ENCODE measurements around the gene ATXN3.
"Not testable (repeated sequence)": the region's sequence is repeated elsewhere in the genome, so short reads cannot be mapped to it uniquely, and the experiment has no call there.

ATXN3 gene

GRCh38 chr14:92093320-92093719 is 13.1 kb downstream of the ATXN3 start:
- WGBS (ENCODE audit: insufficient coverage), result 67% methylated on average over 1 of the region's 1 CpG
- Histone ChIP-seq H3K36me3 (ENCODE audit: control insufficient read depth in 4 of 4, insufficient read depth in 4 of 4, low read length in 3 of 4) (peaks cover 11 to 51% (median 22%) of the 10 kb centered on the region in 4 experiments), H3K9me3 (ENCODE audit: control extremely low read depth in 1 of 5, control insufficient read depth in 4 of 5, insufficient read depth in 2 of 5, low read depth in 1 of 5, low read length in 4 of 5) (no peaks in the 10 kb centered on the region), H3K27ac (ENCODE audit: insufficient read depth in 1 of 2, low read depth in 1 of 2, low read length in 2 of 2, poor library complexity in 1 of 2, severe bottlenecking in 2 of 2) (no peak overlapping the region), H3K4me3 (ENCODE audit: control insufficient read depth in 1 of 7, extremely low read depth in 1 of 7, insufficient read depth in 4 of 7, low read depth in 2 of 7, low read length in 6 of 7) (no peak overlapping the region), H3K4me1 (ENCODE audit: control extremely low read depth in 1 of 4, control insufficient read depth in 4 of 4, insufficient read depth in 4 of 4, low read length in 3 of 4) (no peaks in the 10 kb centered on the region), H3K27me3 (replicated peaks in 2 of 5; ENCODE audit: control insufficient read depth in 4 of 5, insufficient read depth in 5 of 5, low read length in 4 of 5) (no peaks in the 10 kb centered on the region)
- ChIA-PET POLR2A (interaction anchor here (0.6 kb wide), 1 partner anchor 12 kb away, joined by 6 read pairs; no protein-coding TSS in a partner anchor), CTCF (interaction anchor here (0.8 kb wide), 1 partner anchor 13 kb away, joined by 3 read pairs; the partner anchor contains the start of gene ATXN3)
- peak in 1 of 3 donors; percentile 14 for DNase-seq

GRCh38 chr14:92088494-92088893 is 17.9 kb downstream of the ATXN3 start:
- POLR2A ChIA-PET, result interaction anchor here (0.6 kb wide), 2 partner anchors 33 to 150 kb away, joined by 5 read pairs; no protein-coding TSS in a partner anchor
- DNase-seq, result no peak
- WGBS (ENCODE audit: insufficient coverage), result 100% methylated on average over 3 of the region's 5 CpGs
- Histone ChIP-seq H3K4me1 (ENCODE audit: control extremely low read depth in 1 of 4, control insufficient read depth in 4 of 4, insufficient read depth in 4 of 4, low read length in 3 of 4) (no peaks in the 10 kb centered on the region), H3K4me3 (ENCODE audit: control insufficient read depth in 1 of 7, extremely low read depth in 1 of 7, insufficient read depth in 4 of 7, low read depth in 2 of 7, low read length in 6 of 7) (no peak overlapping the region), H3K9me3 (ENCODE audit: control extremely low read depth in 1 of 5, control insufficient read depth in 4 of 5, insufficient read depth in 2 of 5, low read depth in 1 of 5, low read length in 4 of 5) (no peaks in the 10 kb centered on the region), H3K27me3 (replicated peaks in 2 of 5; ENCODE audit: control insufficient read depth in 4 of 5, insufficient read depth in 5 of 5, low read length in 4 of 5) (no peaks in the 10 kb centered on the region), H3K27ac (ENCODE audit: insufficient read depth in 1 of 2, low read depth in 1 of 2, low read length in 2 of 2, poor library complexity in 1 of 2, severe bottlenecking in 2 of 2) (no peak overlapping the region), H3K36me3 (ENCODE audit: control insufficient read depth in 4 of 4, insufficient read depth in 4 of 4, low read length in 3 of 4) (peaks cover 20 to 74% (median 28%) of the 10 kb centered on the region in 4 experiments)
- CTCF ChIA-PET, result interaction anchor here (1.3 kb wide), 1 partner anchor 17 kb away, joined by 3 read pairs; the partner anchor contains the start of gene ATXN3

- no peak for DNase-seq
- Histone ChIP-seq H3K27ac (ENCODE audit: insufficient read depth in 1 of 2, low read depth in 1 of 2, low read length in 2 of 2, poor library complexity in 1 of 2, severe bottlenecking in 2 of 2) (no peak overlapping the region), H3K4me3 (ENCODE audit: control insufficient read depth in 1 of 7, extremely low read depth in 1 of 7, insufficient read depth in 4 of 7, low read depth in 2 of 7, low read length in 6 of 7) (no peak overlapping the region), H3K36me3 (ENCODE audit: control insufficient read depth in 4 of 4, insufficient read depth in 4 of 4, low read length in 3 of 4) (peaks cover 15 to 61% (median 25%) of the 10 kb centered on the region in 4 experiments), H3K4me1 (ENCODE audit: control extremely low read depth in 1 of 4, control insufficient read depth in 4 of 4, insufficient read depth in 4 of 4, low read length in 3 of 4) (no peaks in the 10 kb centered on the region), H3K27me3 (replicated peaks in 2 of 5; ENCODE audit: control insufficient read depth in 4 of 5, insufficient read depth in 5 of 5, low read length in 4 of 5) (no peaks in the 10 kb centered on the region), H3K9me3 (ENCODE audit: control extremely low read depth in 1 of 5, control insufficient read depth in 4 of 5, insufficient read depth in 2 of 5, low read depth in 1 of 5, low read length in 4 of 5) (peaks cover 0 to 2% (median 0%) of the 10 kb centered on the region in 5 experiments)
- POLR2A ChIA-PET, result no interaction called here
- CTCF ChIA-PET, result no interaction called here
Measured at GRCh38 chr14:92074555-92074954, 31.8 kb downstream of the ATXN3 start.

- Histone ChIP-seq H3K4me3 (ENCODE audit: control insufficient read depth in 1 of 7, extremely low read depth in 1 of 7, insufficient read depth in 4 of 7, low read depth in 2 of 7, low read length in 6 of 7) (no peak overlapping the region), H3K27ac (ENCODE audit: insufficient read depth in 1 of 2, low read depth in 1 of 2, low read length in 2 of 2, poor library complexity in 1 of 2, severe bottlenecking in 2 of 2) (no peak overlapping the region), H3K36me3 (ENCODE audit: control insufficient read depth in 4 of 4, insufficient read depth in 4 of 4, low read length in 3 of 4) (peaks cover 2 to 11% (median 6%) of the 10 kb centered on the region in 4 experiments), H3K9me3 (ENCODE audit: control extremely low read depth in 1 of 5, control insufficient read depth in 4 of 5, insufficient read depth in 2 of 5, low read depth in 1 of 5, low read length in 4 of 5) (no peaks in the 10 kb centered on the region), H3K4me1 (ENCODE audit: control extremely low read depth in 1 of 4, control insufficient read depth in 4 of 4, insufficient read depth in 4 of 4, low read length in 3 of 4) (no peaks in the 10 kb centered on the region), H3K27me3 (replicated peaks in 2 of 5; ENCODE audit: control insufficient read depth in 4 of 5, insufficient read depth in 5 of 5, low read length in 4 of 5) (no peaks in the 10 kb centered on the region)
- ChIA-PET CTCF (no interaction called here), POLR2A (no interaction called here)
- no peak for DNase-seq
- 93% methylated on average over 7 of the region's 9 CpGs for WGBS (ENCODE audit: insufficient coverage)
Measured at GRCh38 chr14:92058006-92058917, 48.1 kb downstream of the ATXN3 start.

GRCh38 chr14:92049781-92050180 is 56.6 kb downstream of the ATXN3 start:
- no peak overlapping the region for H3K4me3 ChIP-seq (ENCODE audit: control insufficient read depth in 1 of 7, extremely low read depth in 1 of 7, insufficient read depth in 4 of 7, low read depth in 2 of 7, low read length in 6 of 7)
- ChIA-PET POLR2A (no interaction called here), CTCF (interaction anchor here (1.3 kb wide), 1 partner anchor 12 kb away, joined by 4 read pairs; no protein-coding TSS in a partner anchor)
- WGBS (ENCODE audit: insufficient coverage), result 72% methylated on average over 3 of the region's 3 CpGs
- peaks cover 2 to 26% (median 7%) of the 10 kb centered on the region in 5 experiments for H3K9me3 ChIP-seq (ENCODE audit: control extremely low read depth in 1 of 5, control insufficient read depth in 4 of 5, insufficient read depth in 2 of 5, low read depth in 1 of 5, low read length in 4 of 5)
- H3K36me3 ChIP-seq (ENCODE audit: control insufficient read depth in 4 of 4, insufficient read depth in 4 of 4, low read length in 3 of 4), result peaks cover 0 to 22% (median 8%) of the 10 kb centered on the region in 4 experiments
- no peaks in the 10 kb centered on the region for H3K27me3 ChIP-seq (replicated peaks in 2 of 5; ENCODE audit: control insufficient read depth in 4 of 5, insufficient read depth in 5 of 5, low read length in 4 of 5)
- no peaks in the 10 kb centered on the region for H3K4me1 ChIP-seq (ENCODE audit: control extremely low read depth in 1 of 4, control insufficient read depth in 4 of 4, insufficient read depth in 4 of 4, low read length in 3 of 4)
- H3K27ac ChIP-seq (ENCODE audit: insufficient read depth in 1 of 2, low read depth in 1 of 2, low read length in 2 of 2, poor library complexity in 1 of 2, severe bottlenecking in 2 of 2), result no peak overlapping the region
- peak in 1 of 3 donors; percentile 9 for DNase-seq

- H3K27ac ChIP-seq (ENCODE audit: insufficient read depth in 1 of 2, low read depth in 1 of 2, low read length in 2 of 2, poor library complexity in 1 of 2, severe bottlenecking in 2 of 2); H3K4me1 ChIP-seq (ENCODE audit: control extremely low read depth in 1 of 4, control insufficient read depth in 4 of 4, insufficient read depth in 4 of 4, low read length in 3 of 4); H3K27me3 ChIP-seq (replicated peaks in 2 of 5; ENCODE audit: control insufficient read depth in 4 of 5, insufficient read depth in 5 of 5, low read length in 4 of 5); DNase-seq; H3K4me3 ChIP-seq (ENCODE audit: control insufficient read depth in 1 of 7, extremely low read depth in 1 of 7, insufficient read depth in 4 of 7, low read depth in 2 of 7, low read length in 6 of 7); POLR2A ChIA-PET: not testable (repeated sequence)
- CTCF ChIA-PET, result interaction anchor here (1.3 kb wide), 1 partner anchor 13 kb away, joined by 4 read pairs; no protein-coding TSS in a partner anchor
- 96% methylated on average over 12 of the region's 12 CpGs for WGBS (ENCODE audit: insufficient coverage)
- peaks cover 2 to 26% (median 7%) of the 10 kb centered on the region in 5 experiments for H3K9me3 ChIP-seq (ENCODE audit: control extremely low read depth in 1 of 5, control insufficient read depth in 4 of 5, insufficient read depth in 2 of 5, low read depth in 1 of 5, low read length in 4 of 5)
- peaks cover 0 to 26% (median 9%) of the 10 kb centered on the region in 4 experiments for H3K36me3 ChIP-seq (ENCODE audit: control insufficient read depth in 4 of 4, insufficient read depth in 4 of 4, low read length in 3 of 4)
Measured at GRCh38 chr14:92049221-92049620, 57.2 kb downstream of the ATXN3 start.

- Histone ChIP-seq H3K36me3 (ENCODE audit: control insufficient read depth in 4 of 4, insufficient read depth in 4 of 4, low read length in 3 of 4) (peaks cover 0 to 28% (median 8%) of the 10 kb centered on the region in 4 experiments), H3K9me3 (ENCODE audit: control extremely low read depth in 1 of 5, control insufficient read depth in 4 of 5, insufficient read depth in 2 of 5, low read depth in 1 of 5, low read length in 4 of 5) (peaks cover 2 to 26% (median 7%) of the 10 kb centered on the region in 5 experiments)
- POLR2A ChIA-PET; H3K4me1 ChIP-seq (ENCODE audit: control extremely low read depth in 1 of 4, control insufficient read depth in 4 of 4, insufficient read depth in 4 of 4, low read length in 3 of 4); H3K4me3 ChIP-seq (ENCODE audit: control insufficient read depth in 1 of 7, extremely low read depth in 1 of 7, insufficient read depth in 4 of 7, low read depth in 2 of 7, low read length in 6 of 7); H3K27me3 ChIP-seq (replicated peaks in 2 of 5; ENCODE audit: control insufficient read depth in 4 of 5, insufficient read depth in 5 of 5, low read length in 4 of 5); CTCF ChIA-PET; H3K27ac ChIP-seq (ENCODE audit: insufficient read depth in 1 of 2, low read depth in 1 of 2, low read length in 2 of 2, poor library complexity in 1 of 2, severe bottlenecking in 2 of 2): not testable (repeated sequence)
- WGBS (ENCODE audit: insufficient coverage), result 100% methylated on average over 2 of the region's 7 CpGs
- peak; percentile 2 to 50 (median 22) for DNase-seq
Measured at GRCh38 chr14:92045904-92046303, 60.5 kb downstream of the ATXN3 start.

All from common myeloid progenitor, CD34-positive (primary cell).